H1 (cell line): ENCODE data around the gene BBS2. TPM values are rescaled to one million over a fixed set of nuclear protein-coding genes. Genes with fewer than 3 reads are reported as not detected.

Experiments used
- CTCF ChIA-PET: fragments of 300-600 bp; sonication (Branson Sonifier 250); formaldehyde crosslinking; loops from one replicate; lab custom pipeline; 2021; ENCODE audit not compliant: partially characterized antibody; lab: Charles Lee
- POLR2A ChIA-PET: fragments of 300-600 bp; sonication (Branson Sonifier 250); formaldehyde crosslinking; loops from one replicate; lab custom pipeline; 2021; ENCODE audit warnings: inconsistent platforms; ENCODE audit not compliant: partially characterized antibody; lab: Charles Lee
- DNase-seq, 2 experiments: peaks; one replicate each; pipeline versions ENCODE4 v3.0.0 to v3.0.0-alpha.2; 2010 to 2022; ENCODE audit warnings: low spot score in 2 of 2, low read depth in 1 of 2, mixed read lengths in 1 of 2
- FAIRE-seq: peaks from 2 replicates; lab custom pipeline; 2011; peaks lifted over from hg19 to GRCh38; lab: Jason Lieb, UNC
- H2AFZ ChIP-seq: 2 replicates; pipeline ENCODE4 v1.8.1; 2012; ENCODE audit warnings: low read length, inconsistent platforms
- H2AK5ac ChIP-seq: 2 replicates; pipeline ENCODE4 v1.6.1; 2013; ENCODE audit warnings: low read depth, low read length
- H2BK120ac ChIP-seq: replicated peaks from 2 replicates; pipeline ENCODE3; 2013; ENCODE audit warnings: low read depth, low read length, inconsistent platforms
- H2BK12ac ChIP-seq: 2 replicates; pipeline ENCODE4 v1.6.1; 2013; ENCODE audit warnings: low read depth, low read length
- H2BK15ac ChIP-seq: 2 replicates; pipeline ENCODE4 v1.6.1; 2013; ENCODE audit warnings: low read length
- H2BK20ac ChIP-seq: 2 replicates; pipeline ENCODE4 v1.6.1; 2013; ENCODE audit warnings: low read length
- H2BK5ac ChIP-seq: 2 replicates; pipeline ENCODE4 v1.6.1; 2013; ENCODE audit warnings: low read depth, low read length
- H3K14ac ChIP-seq: 2 replicates; pipeline ENCODE4 v1.6.1; 2013; ENCODE audit warnings: inconsistent platforms; ENCODE audit not compliant: insufficient read length
- H3K18ac ChIP-seq: 2 replicates; pipeline ENCODE4 v1.6.1; 2013; ENCODE audit warnings: low read length; ENCODE audit errors: extremely low read depth
- H3K23ac ChIP-seq: 2 replicates; pipeline ENCODE4 v1.6.1; 2013; ENCODE audit warnings: inconsistent platforms; ENCODE audit not compliant: insufficient read length
- H3K23me2 ChIP-seq: 2 replicates; pipeline ENCODE4 v1.6.1; 2013; ENCODE audit warnings: low read depth, low read length
- H3K27ac ChIP-seq: 2 replicates; pipeline ENCODE4 v1.6.1; 2011; ENCODE audit warnings: low read depth, low read length, inconsistent platforms
- H3K27me3 ChIP-seq, 4 experiments: replicated peaks in 1 of 4; 1 replicate in 1 of 4; 2 replicates in 3 of 4; pipeline versions ENCODE4 v1.6.1 to v1.8.1; 2011 to 2013; ENCODE audit warnings: low read length in 3 of 4, mild to moderate bottlenecking in 3 of 4, inconsistent platforms in 2 of 4, mixed read lengths in 2 of 4, moderate library complexity in 1 of 4; ENCODE audit not compliant: control insufficient read depth in 3 of 4, insufficient read depth in 3 of 4; ENCODE audit errors: extremely low read depth in 1 of 4
- H3K36me3 ChIP-seq, 4 experiments: 2 replicates each; pipeline versions ENCODE4 v1.6.1 to v1.8.1; 2011 to 2013; ENCODE audit warnings: mild to moderate bottlenecking in 4 of 4, low read length in 3 of 4, moderate library complexity in 2 of 4, control low read depth in 1 of 4, inconsistent platforms in 1 of 4; ENCODE audit not compliant: insufficient read depth in 4 of 4, control insufficient read depth in 2 of 4
- H3K4ac ChIP-seq: replicated peaks from 2 replicates; pipeline ENCODE3; 2013; ENCODE audit warnings: low read length, low read depth, mixed read lengths, inconsistent platforms; ENCODE audit not compliant: insufficient read length
- H3K4me1 ChIP-seq, 4 experiments: replicated peaks in 1 of 4; 1 replicate in 1 of 4; 2 replicates in 3 of 4; pipeline versions ENCODE4 v1.6.1 to v1.8.1; 2011 to 2013; ENCODE audit warnings: low read length in 3 of 4, inconsistent platforms in 2 of 4, mixed read lengths in 1 of 4; ENCODE audit not compliant: insufficient read depth in 4 of 4, control insufficient read depth in 3 of 4
- H3K4me2 ChIP-seq, 2 experiments: 2 replicates each; pipeline versions ENCODE4 v1.6.1 to v1.8.1; 2011 to 2013; ENCODE audit warnings: low read depth in 2 of 2, low read length in 2 of 2, control low read depth in 1 of 2, inconsistent platforms in 1 of 2, mild to moderate bottlenecking in 1 of 2; ENCODE audit not compliant: insufficient read depth in 1 of 2
- H3K4me3 ChIP-seq, 4 experiments: fragments of 200-600, 300-600 bp in 1 of 4; sonication (generic), shearing (Covaris generic), sonication (Bioruptor Twin) in 1 of 4; 2 replicates each; pipeline versions ENCODE4 v1.5.1 to v1.8.1; 2011 to 2016; ENCODE audit warnings: low read length in 4 of 4, low read depth in 3 of 4, control low read depth in 2 of 4, inconsistent platforms in 2 of 4, mild to moderate bottlenecking in 2 of 4, mixed read lengths in 1 of 4, moderate library complexity in 1 of 4; ENCODE audit not compliant: insufficient read depth in 2 of 4; ENCODE audit errors: extremely low read depth in 1 of 4
- H3K56ac ChIP-seq: replicated peaks from 2 replicates; pipeline ENCODE3; 2013; ENCODE audit warnings: low read depth, mild to moderate bottlenecking, mixed read lengths, low read length, inconsistent platforms; ENCODE audit not compliant: insufficient read length
- H3K79me1 ChIP-seq: 2 replicates; pipeline ENCODE4 v1.6.1; 2013; ENCODE audit warnings: low read depth, low read length, control low read depth
- H3K79me2 ChIP-seq, 2 experiments: 2 replicates each; pipeline versions ENCODE4 v1.6.1 to v1.8.1; 2012 to 2013; ENCODE audit warnings: low read length in 2 of 2, mild to moderate bottlenecking in 2 of 2, inconsistent platforms in 1 of 2; ENCODE audit not compliant: insufficient read depth in 2 of 2, control insufficient read depth in 1 of 2
- H3K9ac ChIP-seq, 4 experiments: replicated peaks in 1 of 4; 1 replicate in 1 of 4; 2 replicates in 3 of 4; pipeline versions ENCODE4 v1.6.1 to v1.8.1; 2011 to 2013; ENCODE audit warnings: low read depth in 3 of 4, low read length in 3 of 4, control low read depth in 2 of 4, mild to moderate bottlenecking in 2 of 4, moderate library complexity in 2 of 4, inconsistent platforms in 1 of 4; ENCODE audit errors: extremely low read depth in 1 of 4
- H3K9me3 ChIP-seq, 2 experiments: 2 replicates each; pipeline versions ENCODE4 v1.6.1 to v1.8.1; 2012 to 2013; ENCODE audit warnings: mild to moderate bottlenecking in 2 of 2, moderate library complexity in 2 of 2, control low read depth in 1 of 2, inconsistent platforms in 1 of 2, low read depth in 1 of 2, low read length in 1 of 2, mixed read lengths in 1 of 2; ENCODE audit not compliant: insufficient read depth in 2 of 2
- H4K20me1 ChIP-seq, 2 experiments: replicated peaks in 1 of 2; 2 replicates each; pipeline versions ENCODE3 to v1.8.1; 2011 to 2013; ENCODE audit warnings: inconsistent platforms in 2 of 2, low read length in 2 of 2, mild to moderate bottlenecking in 1 of 2; ENCODE audit not compliant: insufficient read depth in 2 of 2, control insufficient read depth in 1 of 2
- H4K5ac ChIP-seq: 2 replicates; pipeline ENCODE4 v1.6.1; 2013; ENCODE audit warnings: low read length, low read depth, mixed read lengths, inconsistent platforms; ENCODE audit not compliant: insufficient read length
- H4K8ac ChIP-seq: 2 replicates; pipeline ENCODE4 v1.8.0; 2013; ENCODE audit warnings: mild to moderate bottlenecking, moderate library complexity, low read length, inconsistent platforms; ENCODE audit not compliant: insufficient read depth; ENCODE audit errors: extremely low read depth
- H4K91ac ChIP-seq: replicated peaks from 2 replicates; pipeline ENCODE3; 2013; ENCODE audit warnings: low read length, mixed read lengths, inconsistent platforms; ENCODE audit not compliant: insufficient read length
- GABPA ChIP-seq: IDR thresholded peaks from 2 replicates; pipeline ENCODE4 v1.6.1; 2011; ENCODE audit warnings: mild to moderate bottlenecking, low read length, moderate library complexity, borderline replicate concordance; ENCODE audit not compliant: insufficient read depth
- WGBS, 2 experiments: shearing (Covaris generic) in 1 of 2; methylation state at CpG; one replicate each; pipeline versions ENCODE4 v1.1.6 to v1.1.7; 2013 to 2015; ENCODE audit warnings: low lambda C conversion rate in 2 of 2, mixed read lengths in 2 of 2, inconsistent platforms in 1 of 2, low coverage in 1 of 2, missing lambda C conversion rate in 1 of 2; ENCODE audit not compliant: insufficient replicate concordance in 2 of 2, insufficient coverage in 1 of 2, insufficient read length in 1 of 2; ENCODE audit errors: extremely low coverage in 1 of 2, missing lambda C conversion rate in 1 of 2; 5-methylcytosine and 5-hydroxymethylcytosine counted together
- polyA plus RNA-seq, 7 experiments: library from polyadenylated mRNA; depleted of rRNA in 3 of 7; stranded (reverse) in 5 of 7; unstranded in 2 of 7; fragments of >200 nt in 5 of 7; fragments of 200-250 nt in 2 of 7; gene quantifications; 1 replicate in 5 of 7; 2 replicates in 1 of 7; 4 replicates in 1 of 7; pipeline versions ENCODE4 v1.2.1 to v1.2.3, GENCODE V29; 2011 to 2013; ENCODE audit warnings: missing spikeins in 2 of 7, mixed read lengths in 2 of 7
- total RNA-seq: library from RNA; stranded (reverse); fragmentation: NEBNext Ultra II Directional; extraction: Animal tissue kit (Norgen Biotek cat#: 25700); gene quantifications from 2 replicates; pipeline ENCODE4 v1.2.1, GENCODE V29; 2021

Gene BBS2
- total and polyA plus RNA-seq, 2 of the 8 experiments (the other 6 are each of a cell fraction or from before 2014, with no cell fraction given): 12.3 to 15.1 TPM

DNA sequence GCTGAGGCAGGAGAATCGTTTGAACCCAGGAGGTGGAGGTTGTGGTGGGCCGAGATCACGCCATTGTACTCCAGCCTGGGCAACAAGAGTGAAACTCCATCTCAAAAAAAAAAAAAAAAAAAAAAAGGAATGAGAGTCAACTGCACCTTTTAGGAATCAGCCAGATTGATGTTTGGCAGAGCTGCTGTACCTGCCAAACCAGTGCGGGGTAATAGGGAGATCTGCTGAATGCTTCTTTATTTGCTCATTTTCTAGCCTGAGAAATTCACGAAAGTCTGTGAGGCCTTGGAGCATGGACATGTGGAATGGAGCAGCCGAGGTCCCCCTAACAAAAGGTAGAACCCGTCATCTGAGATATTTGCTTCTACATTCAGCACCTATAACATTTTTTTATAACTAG is 50.1 kb downstream of the BBS2 start:
- no peaks in the 10 kb centered on the region for H3K23me2 ChIP-seq
- no peaks in the 10 kb centered on the region for H3K4me1 ChIP-seq
- no peak overlapping the region for H2BK5ac ChIP-seq
- no peak overlapping the region for H2BK120ac ChIP-seq
- H3K9me3 ChIP-seq: no peaks in the 10 kb centered on the region
- H2BK15ac ChIP-seq: no peak overlapping the region
- no peak for TF ChIP-seq GABPA
- H3K23ac ChIP-seq: no peak overlapping the region
- ChIA-PET POLR2A (interaction anchor here (1.5 to 2.2 kb wide), 2 partner anchors 9 to 10 kb away, joined by 5 to 9 read pairs; no protein-coding TSS in a partner anchor), CTCF (interaction anchor here (1.3 kb wide), 1 partner anchor 32 kb away, joined by 3 read pairs; no protein-coding TSS in a partner anchor)
- DNase-seq (no peak), FAIRE-seq (no peak)
- no peak overlapping the region for H3K4ac ChIP-seq
- no peak overlapping the region for H3K4me3 ChIP-seq
- no peaks in the 10 kb centered on the region for H3K27me3 ChIP-seq
- H3K79me2 ChIP-seq: no peaks in the 10 kb centered on the region
- H3K79me1 ChIP-seq: no peaks in the 10 kb centered on the region
- H2AFZ ChIP-seq: no peak overlapping the region
- no peak overlapping the region for H4K8ac ChIP-seq
- H4K91ac ChIP-seq: no peak overlapping the region
- H3K9ac ChIP-seq: no peak overlapping the region
- H3K18ac ChIP-seq: no peak overlapping the region
- H3K27ac ChIP-seq: no peak overlapping the region
- H3K56ac ChIP-seq: no peak overlapping the region
- H3K14ac ChIP-seq: no peak overlapping the region
- no peak overlapping the region for H2AK5ac ChIP-seq
- 89% methylated on average over 6 of the region's 7 CpGs; no CpG with 5 or more reads in 1 of the 2 experiments for WGBS, 2 experiments
- no peak overlapping the region for H2BK20ac ChIP-seq
- H3K36me3 ChIP-seq: peaks cover 27 to 85% (median 68%) of the 10 kb centered on the region in 4 experiments
- H3K4me2 ChIP-seq: no peak overlapping the region
- no peak overlapping the region for H2BK12ac ChIP-seq
- no peak overlapping the region for H4K5ac ChIP-seq
- peaks cover 0 to 4% of the 10 kb centered on the region in 2 experiments for H4K20me1 ChIP-seq
